Keratinocyte (primary cell): Measurements from ENCODE around the gene CCIN. TPM values are rescaled to one million over a fixed set of nuclear protein-coding genes. Genes with fewer than 3 reads are reported as not detected.
"Not testable (repeated sequence)": the region's sequence is repeated elsewhere in the genome, so short reads cannot be mapped to it uniquely, and the experiment has no call there.

Experiments used
- DNase-seq: peaks from one replicate; pipeline ENCODE4 v3.0.0-alpha.2; 2011; ENCODE audit warnings: low read depth, missing footprints, low spot score
- FAIRE-seq: peaks from 2 replicates; lab custom pipeline; 2011; peaks lifted over from hg19 to GRCh38; lab: Jason Lieb, UNC
- H2AFZ ChIP-seq: 2 replicates; pipeline ENCODE4 v1.6.0; 2012; ENCODE audit warnings: low read length, control low read depth, inconsistent platforms; ENCODE audit not compliant: control insufficient read depth
- H3K27ac ChIP-seq: 2 replicates; pipeline ENCODE4 v1.5.1; 2011; ENCODE audit warnings: low read length; ENCODE audit not compliant: control insufficient read depth, insufficient read depth
- H3K27me3 ChIP-seq: 3 replicates; pipeline ENCODE4 v1.6.0; 2011; ENCODE audit warnings: low read length; ENCODE audit not compliant: control insufficient read depth, insufficient read depth; ENCODE audit errors: extremely low read depth
- H3K36me3 ChIP-seq, 2 experiments: 2 replicates in 1 of 2; 3 replicates in 1 of 2; pipeline ENCODE4 v1.5.1; 2011; ENCODE audit warnings: low read length in 2 of 2, mild to moderate bottlenecking in 1 of 2; ENCODE audit not compliant: control insufficient read depth in 2 of 2, insufficient read depth in 2 of 2; ENCODE audit errors: extremely low read depth in 1 of 2
- H3K4me1 ChIP-seq: 3 replicates; pipeline ENCODE4 v1.5.1; 2011; ENCODE audit warnings: low read length; ENCODE audit not compliant: control insufficient read depth, insufficient read depth; ENCODE audit errors: extremely low read depth
- H3K4me2 ChIP-seq: 3 replicates; pipeline ENCODE4 v1.6.0; 2011; ENCODE audit warnings: low read depth, low read length; ENCODE audit not compliant: control insufficient read depth, insufficient read depth; ENCODE audit errors: extremely low read depth
- H3K4me3 ChIP-seq, 3 experiments: fragments of 200-600 bp in 1 of 3; sonication (generic) in 1 of 3; 2 replicates in 2 of 3; 3 replicates in 1 of 3; pipeline ENCODE4 v1.5.1; 2011 to 2016; ENCODE audit warnings: low read length in 3 of 3, mild to moderate bottlenecking in 3 of 3, control low read depth in 2 of 3, inconsistent platforms in 1 of 3, low read depth in 1 of 3, mixed read lengths in 1 of 3, mixed run types in 1 of 3, moderate library complexity in 1 of 3; ENCODE audit not compliant: control insufficient read depth in 2 of 3, insufficient read depth in 2 of 3; ENCODE audit errors: extremely low read depth in 1 of 3
- H3K79me2 ChIP-seq: 2 replicates; pipeline ENCODE4 v1.6.0; 2012; ENCODE audit warnings: low read length; ENCODE audit not compliant: control insufficient read depth, insufficient read depth
- H3K9ac ChIP-seq: 3 replicates; pipeline ENCODE4 v1.6.0; 2011; ENCODE audit warnings: low read length; ENCODE audit not compliant: control insufficient read depth, insufficient read depth; ENCODE audit errors: extremely low read depth
- H3K9me1 ChIP-seq: 3 replicates; pipeline ENCODE4 v1.6.0; 2011; ENCODE audit warnings: low read length; ENCODE audit not compliant: control insufficient read depth, insufficient read depth; ENCODE audit errors: extremely low read depth
- H3K9me3 ChIP-seq: 2 replicates; pipeline ENCODE4 v1.5.1; 2012; ENCODE audit warnings: low read depth, low read length; ENCODE audit not compliant: control insufficient read depth
- H4K20me1 ChIP-seq: 3 replicates; pipeline ENCODE4 v1.6.0; 2011; ENCODE audit warnings: low read length; ENCODE audit not compliant: control insufficient read depth, insufficient read depth; ENCODE audit errors: extremely low read depth
- EZH2 ChIP-seq: IDR thresholded peaks from one replicate; pipeline ENCODE4 v1.6.1; 2012; ENCODE audit warnings: inconsistent platforms, mild to moderate bottlenecking, low read length, moderate library complexity
- dilution Hi-C: fragments of 300-500 bp; cut with MboI; formaldehyde crosslinking; loops from one replicate; pipeline ENCODE4 v1.7.0; 2020; ENCODE audit warnings: low sequenced_read_pairs; ENCODE audit not compliant: extremely low pct_ligation_motif_present
- polyA plus RNA-seq, 5 experiments: library from polyadenylated mRNA; depleted of rRNA in 3 of 5; stranded (reverse) in 3 of 5; stranded (forward) in 1 of 5; unstranded in 1 of 5; fragments of >200 nt; gene quantifications; 1 replicate in 1 of 5; 2 replicates in 3 of 5; 3 replicates in 1 of 5; pipeline versions ENCODE4 v1.2.1 to v1.2.3, GENCODE V29; 2011 to 2012; ENCODE audit warnings: missing spikeins in 2 of 5, low read depth in 1 of 5, low replicate concordance in 1 of 5
- TF ChIP-seq, protein P1 (sequence below), 3 experiments: IDR thresholded peaks in 1 of 3; conservative IDR thresholded peaks in 1 of 3; optimal IDR thresholded peaks in 1 of 3; 2 replicates in 2 of 3; 3 replicates in 1 of 3; pipeline versions ENCODE3 to v1.5.1; 2011; ENCODE audit warnings: low read length in 3 of 3, mild to moderate bottlenecking in 3 of 3, moderate library complexity in 2 of 3, control low read depth in 1 of 3, inconsistent platforms in 1 of 3; ENCODE audit not compliant: insufficient read depth in 2 of 3; ENCODE audit errors: extremely low read depth in 1 of 3

The CCIN gene
- polyA plus RNA-seq, 1 donor (not counting 4 experiments of a cell fraction or from before 2014, with no cell fraction given): not detected

DNA sequence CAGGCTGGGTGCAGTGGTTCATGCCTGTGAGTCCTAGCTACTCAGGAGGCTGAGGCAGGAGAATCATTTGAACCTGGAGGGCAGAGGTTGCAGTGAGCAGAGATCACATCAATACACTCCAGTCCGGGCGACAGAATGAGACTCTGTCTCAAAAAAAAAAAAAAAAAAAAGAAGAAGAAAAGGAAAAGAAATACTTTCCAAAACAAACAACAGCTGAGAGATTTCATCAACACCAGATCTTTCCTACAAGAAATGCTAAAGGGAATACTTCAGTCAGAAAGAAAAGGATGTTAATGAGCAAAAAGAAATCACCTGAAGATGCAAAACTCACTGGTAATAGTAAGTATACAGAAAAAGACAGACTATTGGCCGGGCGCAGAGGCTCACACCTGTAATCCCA, 8.4 kb downstream of the CCIN start:
- FAIRE-seq: no peak
- Histone ChIP-seq H3K4me1 (no peaks in the 10 kb centered on the region), H3K4me2 (no peak overlapping the region), H3K36me3 (no peaks in the 10 kb centered on the region), H3K27ac (no peak overlapping the region), H3K9ac (no peak overlapping the region), H3K9me3 (no peaks in the 10 kb centered on the region), H3K79me2 (no peaks in the 10 kb centered on the region), H3K4me3 (no peak overlapping the region), H4K20me1 (no peaks in the 10 kb centered on the region), H3K9me1 (no peaks in the 10 kb centered on the region), H3K27me3 (no peaks in the 10 kb centered on the region), H2AFZ (no peak overlapping the region)
- DNase-seq: no peak
- dilution Hi-C loops: no loop called here
- TF ChIP-seq, protein P1, sequence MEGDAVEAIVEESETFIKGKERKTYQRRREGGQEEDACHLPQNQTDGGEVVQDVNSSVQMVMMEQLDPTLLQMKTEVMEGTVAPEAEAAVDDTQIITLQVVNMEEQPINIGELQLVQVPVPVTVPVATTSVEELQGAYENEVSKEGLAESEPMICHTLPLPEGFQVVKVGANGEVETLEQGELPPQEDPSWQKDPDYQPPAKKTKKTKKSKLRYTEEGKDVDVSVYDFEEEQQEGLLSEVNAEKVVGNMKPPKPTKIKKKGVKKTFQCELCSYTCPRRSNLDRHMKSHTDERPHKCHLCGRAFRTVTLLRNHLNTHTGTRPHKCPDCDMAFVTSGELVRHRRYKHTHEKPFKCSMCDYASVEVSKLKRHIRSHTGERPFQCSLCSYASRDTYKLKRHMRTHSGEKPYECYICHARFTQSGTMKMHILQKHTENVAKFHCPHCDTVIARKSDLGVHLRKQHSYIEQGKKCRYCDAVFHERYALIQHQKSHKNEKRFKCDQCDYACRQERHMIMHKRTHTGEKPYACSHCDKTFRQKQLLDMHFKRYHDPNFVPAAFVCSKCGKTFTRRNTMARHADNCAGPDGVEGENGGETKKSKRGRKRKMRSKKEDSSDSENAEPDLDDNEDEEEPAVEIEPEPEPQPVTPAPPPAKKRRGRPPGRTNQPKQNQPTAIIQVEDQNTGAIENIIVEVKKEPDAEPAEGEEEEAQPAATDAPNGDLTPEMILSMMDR (optimal IDR thresholded peaks at IDR 0.05 in 1 of 3, IDR thresholded peaks at IDR 0.05 in 1 of 3, conservative IDR thresholded peaks at IDR 0.05 in 1 of 3; ENCODE audit: extremely low read depth in 1 of 3, insufficient read depth in 2 of 3, low read length in 3 of 3): no peak
- TF ChIP-seq EZH2: no peak

GRCh38 chr9:36180243-36180642, 11.1 kb downstream of the CCIN start:
- H3K4me3 ChIP-seq, H3K36me3 ChIP-seq, H4K20me1 ChIP-seq, H3K9me1 ChIP-seq, DNase-seq, H3K9me3 ChIP-seq, H3K79me2 ChIP-seq, H3K9ac ChIP-seq, H3K4me1 ChIP-seq, dilution Hi-C loops, H2AFZ ChIP-seq, H3K27ac ChIP-seq, FAIRE-seq, H3K27me3 ChIP-seq, H3K4me2 ChIP-seq: not testable (repeated sequence)

- no peak overlapping the region for H2AFZ ChIP-seq
- no peak for DNase-seq
- FAIRE-seq: no peak
Observed at GRCh38 chr9:36187414-36187813, 18.2 kb downstream of the CCIN start.

More at GRCh38 chr9:36187414-36187813, 18.2 kb downstream of the CCIN start:
- no peak overlapping the region for H3K9ac ChIP-seq
- TF ChIP-seq EZH2: no peak
- TF ChIP-seq, protein P1 (optimal IDR thresholded peaks at IDR 0.05 in 1 of 3, IDR thresholded peaks at IDR 0.05 in 1 of 3, conservative IDR thresholded peaks at IDR 0.05 in 1 of 3; ENCODE audit: extremely low read depth in 1 of 3, insufficient read depth in 2 of 3, low read length in 3 of 3): no peak
- no peaks in the 10 kb centered on the region for H3K27me3 ChIP-seq
- dilution Hi-C loops: no loop called here
- H3K9me1 ChIP-seq: no peaks in the 10 kb centered on the region
- H3K4me1 ChIP-seq: peaks cover 14% of the 10 kb centered on the region
- H3K79me2 ChIP-seq: peaks cover 17% of the 10 kb centered on the region
- H3K27ac ChIP-seq: no peak overlapping the region
- H3K4me2 ChIP-seq: no peak overlapping the region
- H3K36me3 ChIP-seq: no peaks in the 10 kb centered on the region
- H3K9me3 ChIP-seq: no peaks in the 10 kb centered on the region
- no peak overlapping the region for H3K4me3 ChIP-seq
- peaks cover 9% of the 10 kb centered on the region for H4K20me1 ChIP-seq
